ENCODE results near the gene IFNA13.

The IFNA13 gene

DNA sequence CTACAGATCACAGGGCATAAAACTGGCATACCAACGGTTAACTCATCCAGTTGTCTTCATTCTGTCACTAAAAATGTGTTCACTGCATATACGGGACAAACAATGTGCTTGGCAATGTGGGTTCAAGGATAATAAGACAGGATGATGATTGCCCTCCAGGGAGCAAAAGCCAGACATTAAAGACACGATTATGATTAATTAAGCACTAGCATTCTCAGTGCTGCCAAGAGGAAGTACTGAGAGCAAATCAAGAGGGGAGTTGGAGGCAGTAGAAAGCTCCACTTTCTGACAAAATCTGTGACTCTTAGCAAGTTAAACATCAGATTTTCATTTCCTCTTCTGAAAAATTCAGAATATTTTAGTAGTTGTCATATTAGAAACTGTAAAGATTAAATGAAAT lies 32.1 kb upstream of the IFNA13 start:
- Histone ChIP-seq H3K9me3 (ENCODE audit: control insufficient read depth, insufficient read depth, low read depth, low read length) (no peaks in the 10 kb centered on the region), H3K27ac (ENCODE audit: extremely low read depth, low read depth, low read length) (no peak overlapping the region), H3K4me1 (ENCODE audit: control insufficient read depth, insufficient read depth, low read length) (no peaks in the 10 kb centered on the region), H3K36me3 (ENCODE audit: control insufficient read depth in 2 of 2, insufficient read depth in 1 of 2, low read length in 2 of 2) (no peaks in the 10 kb centered on the region), H3K4me3 (ENCODE audit: low read depth, low read length) (no peak overlapping the region)
- ChIA-PET CTCF (interaction anchor here (1.5 to 1.6 kb wide), 2 partner anchors 8 to 74 kb away, joined by 3 to 4 read pairs; no protein-coding TSS in a partner anchor), POLR2A (no interaction called here)
- TF ChIP-seq ZNF366 (tag by site-specific recombination; conservative IDR thresholded peaks at IDR 0.05) (no peak), KLF7 (tag by site-specific recombination; IDR thresholded peaks at IDR 0.05; ENCODE audit: borderline replicate concordance) (no peak), ZNF610 (tag by site-specific recombination; IDR thresholded peaks at IDR 0.05; ENCODE audit: borderline replicate concordance) (no peak), EGR2 (tag by site-specific recombination; IDR thresholded peaks at IDR 0.05; ENCODE audit: low read depth) (no peak), ZNF701 (tag by site-specific recombination; IDR thresholded peaks at IDR 0.05) (no peak), ZNF677 (tag by site-specific recombination; IDR thresholded peaks at IDR 0.05) (no peak)
- TF ChIP-seq, protein P1, sequence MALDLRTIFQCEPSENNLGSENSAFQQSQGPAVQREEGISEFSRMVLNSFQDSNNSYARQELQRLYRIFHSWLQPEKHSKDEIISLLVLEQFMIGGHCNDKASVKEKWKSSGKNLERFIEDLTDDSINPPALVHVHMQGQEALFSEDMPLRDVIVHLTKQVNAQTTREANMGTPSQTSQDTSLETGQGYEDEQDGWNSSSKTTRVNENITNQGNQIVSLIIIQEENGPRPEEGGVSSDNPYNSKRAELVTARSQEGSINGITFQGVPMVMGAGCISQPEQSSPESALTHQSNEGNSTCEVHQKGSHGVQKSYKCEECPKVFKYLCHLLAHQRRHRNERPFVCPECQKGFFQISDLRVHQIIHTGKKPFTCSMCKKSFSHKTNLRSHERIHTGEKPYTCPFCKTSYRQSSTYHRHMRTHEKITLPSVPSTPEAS (tag by site-specific recombination; IDR thresholded peaks at IDR 0.05) = no peak
- TF ChIP-seq, protein P2, sequence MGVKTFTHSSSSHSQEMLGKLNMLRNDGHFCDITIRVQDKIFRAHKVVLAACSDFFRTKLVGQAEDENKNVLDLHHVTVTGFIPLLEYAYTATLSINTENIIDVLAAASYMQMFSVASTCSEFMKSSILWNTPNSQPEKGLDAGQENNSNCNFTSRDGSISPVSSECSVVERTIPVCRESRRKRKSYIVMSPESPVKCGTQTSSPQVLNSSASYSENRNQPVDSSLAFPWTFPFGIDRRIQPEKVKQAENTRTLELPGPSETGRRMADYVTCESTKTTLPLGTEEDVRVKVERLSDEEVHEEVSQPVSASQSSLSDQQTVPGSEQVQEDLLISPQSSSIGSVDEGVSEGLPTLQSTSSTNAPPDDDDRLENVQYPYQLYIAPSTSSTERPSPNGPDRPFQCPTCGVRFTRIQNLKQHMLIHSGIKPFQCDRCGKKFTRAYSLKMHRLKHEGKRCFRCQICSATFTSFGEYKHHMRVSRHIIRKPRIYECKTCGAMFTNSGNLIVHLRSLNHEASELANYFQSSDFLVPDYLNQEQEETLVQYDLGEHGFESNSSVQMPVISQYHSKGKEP (tag by site-specific recombination; IDR thresholded peaks at IDR 0.05) = no peak

DNA sequence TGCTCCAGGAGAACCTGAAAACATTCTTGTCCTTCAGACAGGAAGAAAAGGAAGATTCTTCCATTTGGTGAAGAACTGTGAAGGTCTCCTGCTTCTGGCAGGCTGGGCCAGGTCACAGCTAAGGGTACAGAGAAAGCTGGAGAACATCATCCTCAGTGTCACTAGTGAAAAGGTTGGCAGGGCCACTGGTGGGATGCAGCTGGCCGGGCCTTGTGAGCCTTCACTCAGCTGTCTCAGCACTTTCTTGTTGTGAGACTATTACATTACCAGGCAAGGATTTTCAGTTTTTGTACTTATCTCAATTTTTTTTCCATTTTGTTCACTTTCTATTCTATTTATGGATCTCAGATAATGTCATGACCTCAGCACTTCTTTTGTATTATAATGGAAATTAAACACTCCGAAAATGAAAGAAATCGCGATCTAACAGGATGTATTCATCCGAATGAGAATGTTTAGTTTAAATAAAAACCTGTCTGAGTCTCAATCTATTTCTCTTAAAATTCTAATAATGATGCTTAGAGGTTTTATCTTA lies 31.2 kb upstream of the IFNA13 start:
- CTCF ChIA-PET = interaction anchor here (0.6 to 1.5 kb wide), 5 partner anchors 14 to 483 kb away, joined by 3 to 7 read pairs (median 3); partner anchors contain the start of gene IFNA2
- POLR2A ChIA-PET = no interaction called here
- TF ChIP-seq ZNF133 (tag by site-specific recombination; IDR thresholded peaks at IDR 0.05) (no peak), PRDM1 (tag by site-specific recombination; IDR thresholded peaks at IDR 0.05) (0 out of 2 replicates have a peak, but pooled peaks have one; percentile 10)
- TF ChIP-seq, protein P3, sequence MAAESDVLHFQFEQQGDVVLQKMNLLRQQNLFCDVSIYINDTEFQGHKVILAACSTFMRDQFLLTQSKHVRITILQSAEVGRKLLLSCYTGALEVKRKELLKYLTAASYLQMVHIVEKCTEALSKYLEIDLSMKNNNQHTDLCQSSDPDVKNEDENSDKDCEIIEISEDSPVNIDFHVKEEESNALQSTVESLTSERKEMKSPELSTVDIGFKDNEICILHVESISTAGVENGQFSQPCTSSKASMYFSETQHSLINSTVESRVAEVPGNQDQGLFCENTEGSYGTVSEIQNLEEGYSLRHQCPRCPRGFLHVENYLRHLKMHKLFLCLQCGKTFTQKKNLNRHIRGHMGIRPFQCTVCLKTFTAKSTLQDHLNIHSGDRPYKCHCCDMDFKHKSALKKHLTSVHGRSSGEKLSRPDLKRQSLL (tag by site-specific recombination; IDR thresholded peaks at IDR 0.05) = no peak
- no peak overlapping the region for H3K27ac ChIP-seq (ENCODE audit: extremely low read depth, low read depth, low read length)
- no peaks in the 10 kb centered on the region for H3K36me3 ChIP-seq (ENCODE audit: control insufficient read depth in 2 of 2, insufficient read depth in 1 of 2, low read length in 2 of 2)
- H3K9me3 ChIP-seq (ENCODE audit: control insufficient read depth, insufficient read depth, low read depth, low read length) = no peaks in the 10 kb centered on the region
- no peak overlapping the region for H3K4me3 ChIP-seq (ENCODE audit: low read depth, low read length)
- no peaks in the 10 kb centered on the region for H3K4me1 ChIP-seq (ENCODE audit: control insufficient read depth, insufficient read depth, low read length)

DNA sequence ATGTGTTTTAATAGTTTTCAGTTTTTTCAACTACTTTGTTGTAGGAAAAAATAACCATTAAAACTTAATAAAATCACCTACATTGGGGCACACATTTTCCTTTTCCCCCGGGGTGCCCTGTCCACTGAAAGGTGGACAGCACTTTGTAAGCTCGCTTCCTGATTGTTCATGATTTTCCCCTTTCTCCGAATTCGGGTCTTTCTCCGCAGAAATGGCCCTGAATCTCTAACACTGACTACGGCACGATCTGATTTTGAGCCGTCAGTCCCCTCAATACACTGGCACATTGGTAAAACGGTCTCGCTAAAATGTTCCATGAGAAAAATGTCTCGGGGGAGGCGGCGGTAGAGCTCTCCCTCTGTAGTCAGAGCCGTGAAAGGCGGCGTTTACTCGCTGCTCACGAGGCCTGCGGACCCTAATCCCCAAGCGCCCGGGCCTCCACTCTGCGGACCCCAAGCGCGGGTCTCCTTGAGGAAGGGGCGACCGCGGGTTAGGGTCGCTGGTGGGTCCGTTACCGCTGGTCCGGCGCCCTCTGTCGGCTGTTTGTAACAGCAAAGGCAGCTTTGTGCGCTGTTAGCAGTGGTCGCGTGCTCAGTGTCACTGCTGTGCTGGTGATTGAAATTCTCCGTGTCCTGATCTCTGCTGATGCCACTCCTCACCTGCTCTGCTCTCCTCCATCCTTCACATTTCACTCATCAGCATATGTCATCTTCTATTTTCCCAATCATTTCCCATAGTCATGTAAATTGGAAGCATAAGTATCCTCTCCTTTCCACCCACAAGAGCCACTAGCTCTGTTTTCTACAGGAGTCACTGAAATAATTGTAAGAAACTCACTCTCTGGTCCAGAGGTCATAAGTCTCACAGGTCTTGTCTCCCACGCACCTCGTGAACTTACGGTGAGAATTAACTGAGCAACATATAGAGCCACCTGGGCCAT lies 28.2 kb upstream of the IFNA13 start:
- Histone ChIP-seq H3K27ac (ENCODE audit: extremely low read depth, low read depth, low read length) (no peak overlapping the region), H3K36me3 (ENCODE audit: control insufficient read depth in 2 of 2, insufficient read depth in 1 of 2, low read length in 2 of 2) (no peaks in the 10 kb centered on the region), H3K9me3 (ENCODE audit: control insufficient read depth, insufficient read depth, low read depth, low read length) (no peaks in the 10 kb centered on the region), H3K4me1 (ENCODE audit: control insufficient read depth, insufficient read depth, low read length) (no peaks in the 10 kb centered on the region), H3K4me3 (ENCODE audit: low read depth, low read length) (peak overlapping the region; percentile 68)
- ChIA-PET CTCF (interaction anchor here (0.6 to 3.4 kb wide), 45 partner anchors 8 to 1028 kb away, joined by 3 to 33 read pairs (median 4); partner anchors contain the start of genes IFNA8 and KLHL9), POLR2A (interaction anchor here (0.5 to 1.0 kb wide), 3 partner anchors 60 to 142 kb away, joined by 3 read pairs; no protein-coding TSS in a partner anchor)
- no peak for TF ChIP-seq ZNF138 (tag by site-specific recombination; IDR thresholded peaks at IDR 0.05; ENCODE audit: borderline replicate concordance)
- no peak for TF ChIP-seq ZBTB8A (tag by site-specific recombination; IDR thresholded peaks at IDR 0.05)
- TF ChIP-seq ZNF335 (tag by site-specific recombination; conservative IDR thresholded peaks at IDR 0.05) = 0 out of 2 replicates have a peak, but pooled peaks have one; percentile 45
- 0 out of 2 replicates have a peak, but pooled peaks have one; percentile 45 for TF ChIP-seq ZNF19 (tag by site-specific recombination; IDR thresholded peaks at IDR 0.05; ENCODE audit: low read depth)
- TF ChIP-seq, protein P4, sequence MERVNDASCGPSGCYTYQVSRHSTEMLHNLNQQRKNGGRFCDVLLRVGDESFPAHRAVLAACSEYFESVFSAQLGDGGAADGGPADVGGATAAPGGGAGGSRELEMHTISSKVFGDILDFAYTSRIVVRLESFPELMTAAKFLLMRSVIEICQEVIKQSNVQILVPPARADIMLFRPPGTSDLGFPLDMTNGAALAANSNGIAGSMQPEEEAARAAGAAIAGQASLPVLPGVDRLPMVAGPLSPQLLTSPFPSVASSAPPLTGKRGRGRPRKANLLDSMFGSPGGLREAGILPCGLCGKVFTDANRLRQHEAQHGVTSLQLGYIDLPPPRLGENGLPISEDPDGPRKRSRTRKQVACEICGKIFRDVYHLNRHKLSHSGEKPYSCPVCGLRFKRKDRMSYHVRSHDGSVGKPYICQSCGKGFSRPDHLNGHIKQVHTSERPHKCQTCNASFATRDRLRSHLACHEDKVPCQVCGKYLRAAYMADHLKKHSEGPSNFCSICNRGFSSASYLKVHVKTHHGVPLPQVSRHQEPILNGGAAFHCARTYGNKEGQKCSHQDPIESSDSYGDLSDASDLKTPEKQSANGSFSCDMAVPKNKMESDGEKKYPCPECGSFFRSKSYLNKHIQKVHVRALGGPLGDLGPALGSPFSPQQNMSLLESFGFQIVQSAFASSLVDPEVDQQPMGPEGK (tag by site-specific recombination; IDR thresholded peaks at IDR 0.05) = 0 out of 2 replicates have a peak, but pooled peaks have one; percentile 15
- peak; percentile 72 for TF ChIP-seq ZBTB17 (tag by site-specific recombination; IDR thresholded peaks at IDR 0.05)
- no peak for TF ChIP-seq ZNF776 (tag by site-specific recombination; IDR thresholded peaks at IDR 0.05; ENCODE audit: borderline replicate concordance)
- peak; percentile 62; the same call in 1 of the 2 replicates for TF ChIP-seq TRIM28 (IDR thresholded peaks at IDR 0.05; ENCODE audit: borderline replicate concordance, low read length)
- TF ChIP-seq, protein P5, sequence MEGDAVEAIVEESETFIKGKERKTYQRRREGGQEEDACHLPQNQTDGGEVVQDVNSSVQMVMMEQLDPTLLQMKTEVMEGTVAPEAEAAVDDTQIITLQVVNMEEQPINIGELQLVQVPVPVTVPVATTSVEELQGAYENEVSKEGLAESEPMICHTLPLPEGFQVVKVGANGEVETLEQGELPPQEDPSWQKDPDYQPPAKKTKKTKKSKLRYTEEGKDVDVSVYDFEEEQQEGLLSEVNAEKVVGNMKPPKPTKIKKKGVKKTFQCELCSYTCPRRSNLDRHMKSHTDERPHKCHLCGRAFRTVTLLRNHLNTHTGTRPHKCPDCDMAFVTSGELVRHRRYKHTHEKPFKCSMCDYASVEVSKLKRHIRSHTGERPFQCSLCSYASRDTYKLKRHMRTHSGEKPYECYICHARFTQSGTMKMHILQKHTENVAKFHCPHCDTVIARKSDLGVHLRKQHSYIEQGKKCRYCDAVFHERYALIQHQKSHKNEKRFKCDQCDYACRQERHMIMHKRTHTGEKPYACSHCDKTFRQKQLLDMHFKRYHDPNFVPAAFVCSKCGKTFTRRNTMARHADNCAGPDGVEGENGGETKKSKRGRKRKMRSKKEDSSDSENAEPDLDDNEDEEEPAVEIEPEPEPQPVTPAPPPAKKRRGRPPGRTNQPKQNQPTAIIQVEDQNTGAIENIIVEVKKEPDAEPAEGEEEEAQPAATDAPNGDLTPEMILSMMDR (tag by site-specific recombination; IDR thresholded peaks at IDR 0.05) = peak; percentile 84
- TF ChIP-seq SP3 (tag by site-specific recombination; IDR thresholded peaks at IDR 0.05) = no peak
